Activated T-helper 2 cell treated with anti-CD3 and anti-CD28 coated beads, Interferon-gamma antibody, Interleukin-2, Interleukin-4, amounts not matched to agents 10 μg/mL and 5 μg/mL and 100 μg/mL, durations not matched to agents 14 hours and 24 hours and 36 hours (primary cell): ENCODE results near the gene TIAM1. TPM values are rescaled to one million over a fixed set of nuclear protein-coding genes. Genes with fewer than 3 reads are reported as not detected.

ENCODE experiments used
- DNase-seq: peaks from one replicate; pipeline ENCODE4 v3.0.0; 2021; ENCODE audit warnings: low spot score
- H3K27ac Mint-ChIP-seq: one replicate; pipeline ENCODE4 v1.8.0; 2021; ENCODE audit warnings: mixed read lengths
- H3K27me3 Mint-ChIP-seq: one replicate; pipeline ENCODE4 v1.8.0; 2021; ENCODE audit warnings: low read depth, mixed read lengths
- H3K36me3 Mint-ChIP-seq: one replicate; pipeline ENCODE4 v1.8.0; 2021; ENCODE audit warnings: low read depth, mixed read lengths
- H3K4me1 Mint-ChIP-seq: one replicate; pipeline ENCODE4 v1.8.0; 2021; ENCODE audit warnings: low read depth, mixed read lengths
- H3K4me3 Mint-ChIP-seq: one replicate; pipeline ENCODE4 v1.8.0; 2021; ENCODE audit warnings: low read depth, mild to moderate bottlenecking, moderate library complexity, mixed read lengths
- H3K9me3 Mint-ChIP-seq: one replicate; pipeline ENCODE4 v1.8.0; 2021; ENCODE audit warnings: mixed read lengths
- intact Hi-C: fragments of 100-400 bp; cut with micrococcal nuclease; formaldehyde crosslinking; loops from one replicate; pipeline ENCODE4 v1.15.1; 2023
- total RNA-seq: library from RNA; stranded (reverse); gene quantifications from 2 replicates; pipeline ENCODE4 v1.2.3, GENCODE V29; 2022

The TIAM1 gene
- total RNA-seq, 1 donor from 2014 or later, result 110 TPM

- H3K4me1 Mint-ChIP-seq, result peaks cover 38% of the 10 kb centered on the region
- DNase-seq, result no peak
- no peaks in the 10 kb centered on the region for H3K27me3 Mint-ChIP-seq
- peaks cover 37% of the 10 kb centered on the region for H3K36me3 Mint-ChIP-seq
- no peak overlapping the region for H3K4me3 Mint-ChIP-seq
- no peak overlapping the region for H3K27ac Mint-ChIP-seq
- intact Hi-C loops, result no loop called here
- H3K9me3 Mint-ChIP-seq, result peaks cover 18% of the 10 kb centered on the region
Observed at GRCh38 chr21:31107871-31108270, 236.2 kb downstream of the TIAM1 start.

DNA sequence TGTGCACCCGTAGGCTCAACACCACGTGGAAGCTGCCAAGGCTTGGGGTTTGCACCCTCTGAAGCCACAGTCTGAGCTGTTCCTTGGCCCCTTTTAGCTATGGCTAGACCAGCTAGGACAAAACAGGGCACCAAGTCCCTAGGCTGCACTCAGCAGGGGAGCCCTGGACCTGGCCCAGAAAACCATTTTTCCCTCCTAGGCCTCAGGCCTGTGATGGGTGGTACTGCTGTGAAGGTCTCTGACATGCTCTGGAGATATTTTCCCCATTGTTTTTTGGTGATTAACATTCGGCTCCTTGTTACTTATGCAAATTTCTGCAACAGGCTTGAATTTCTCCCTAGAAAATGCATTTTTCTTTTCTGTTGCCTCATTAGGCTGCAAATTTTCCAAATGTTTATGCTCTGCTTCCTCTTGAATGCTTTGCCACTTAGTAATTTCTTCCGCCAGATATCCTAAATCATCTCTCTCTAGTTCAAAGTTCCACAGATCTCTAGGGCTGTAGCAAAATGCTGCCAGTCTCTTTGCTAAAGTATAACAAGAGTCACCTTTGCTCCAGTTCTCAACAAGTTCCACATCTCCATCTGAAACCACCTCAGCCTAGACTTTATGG is 236.8 kb downstream of the TIAM1 start:
- Mint-ChIP-seq H3K4me3 (no peak overlapping the region), H3K27ac (no peak overlapping the region), H3K9me3 (peaks cover 18% of the 10 kb centered on the region), H3K27me3 (no peaks in the 10 kb centered on the region), H3K36me3 (peaks cover 37% of the 10 kb centered on the region), H3K4me1 (peaks cover 43% of the 10 kb centered on the region)
- DNase-seq, result no peak
- intact Hi-C loops, result no loop called here

GRCh38 chr21:31103571-31104265 is 240.3 kb downstream of the TIAM1 start:
- Mint-ChIP-seq H3K27ac (peak overlapping the region; percentile 60), H3K4me3 (peak overlapping the region; percentile 31), H3K36me3 (peaks cover 37% of the 10 kb centered on the region), H3K4me1 (peaks cover 47% of the 10 kb centered on the region), H3K9me3 (peaks cover 18% of the 10 kb centered on the region), H3K27me3 (peaks cover 2% of the 10 kb centered on the region)
- no peak for DNase-seq
- intact Hi-C loops, result loop anchor here (1.0 kb wide), 2 partner anchors 28 to 81 kb away; no protein-coding TSS in a partner anchor

DNA sequence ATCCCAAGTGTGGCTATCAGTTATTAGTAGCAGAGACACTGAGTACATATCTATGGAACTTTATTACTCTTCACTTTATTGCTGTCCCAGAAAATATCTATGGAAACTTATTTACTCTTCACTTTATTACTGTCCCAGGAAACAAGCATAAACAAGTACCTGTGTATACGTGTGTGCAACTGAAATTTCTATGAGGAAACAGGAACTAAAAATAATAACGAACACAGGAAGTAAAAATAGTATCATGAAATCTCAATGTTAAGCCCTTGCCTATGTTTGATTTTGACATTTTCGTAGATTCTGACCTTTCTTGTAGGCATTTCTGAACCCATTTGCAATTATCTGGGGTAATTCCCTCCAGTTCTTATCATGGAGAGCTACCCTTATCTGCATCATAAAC is 240.9 kb downstream of the TIAM1 start:
- no peak for DNase-seq
- intact Hi-C loops, result loop anchor here (1.0 kb wide), 2 partner anchors 28 to 81 kb away; no protein-coding TSS in a partner anchor
- Mint-ChIP-seq H3K27ac (peak overlapping the region; percentile 60), H3K36me3 (peaks cover 37% of the 10 kb centered on the region), H3K4me3 (no peak overlapping the region), H3K9me3 (peaks cover 18% of the 10 kb centered on the region), H3K27me3 (peaks cover 2% of the 10 kb centered on the region), H3K4me1 (peaks cover 49% of the 10 kb centered on the region)

DNA sequence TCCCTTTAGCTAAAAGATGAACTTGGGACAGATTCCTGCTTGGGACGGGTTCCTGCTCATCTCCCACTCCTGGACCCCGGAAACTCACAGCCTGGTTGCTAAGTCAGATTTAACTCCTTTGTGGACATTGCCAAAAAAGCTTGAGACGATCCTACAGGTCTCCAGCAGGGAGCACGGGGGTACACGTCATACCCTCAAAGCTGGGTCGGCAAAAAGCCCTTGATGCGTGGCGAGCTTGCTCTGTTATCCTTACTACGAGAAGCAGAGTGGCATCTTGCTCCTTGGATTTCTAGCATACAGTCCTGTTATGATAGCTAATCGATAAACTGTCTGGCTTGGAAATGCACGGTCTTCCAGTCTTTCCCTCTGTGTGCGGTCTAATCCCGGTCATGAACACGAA is 244.9 kb downstream of the TIAM1 start:
- intact Hi-C loops, result loop anchor here (5.0 to 10.0 kb wide), 3 partner anchors 253 to 483 kb away; no protein-coding TSS in a partner anchor
- Mint-ChIP-seq H3K36me3 (peaks cover 6% of the 10 kb centered on the region), H3K27ac (no peak overlapping the region), H3K9me3 (peaks cover 7% of the 10 kb centered on the region), H3K4me3 (no peak overlapping the region), H3K4me1 (peaks cover 33% of the 10 kb centered on the region), H3K27me3 (peaks cover 8% of the 10 kb centered on the region)
- no peak for DNase-seq

DNA sequence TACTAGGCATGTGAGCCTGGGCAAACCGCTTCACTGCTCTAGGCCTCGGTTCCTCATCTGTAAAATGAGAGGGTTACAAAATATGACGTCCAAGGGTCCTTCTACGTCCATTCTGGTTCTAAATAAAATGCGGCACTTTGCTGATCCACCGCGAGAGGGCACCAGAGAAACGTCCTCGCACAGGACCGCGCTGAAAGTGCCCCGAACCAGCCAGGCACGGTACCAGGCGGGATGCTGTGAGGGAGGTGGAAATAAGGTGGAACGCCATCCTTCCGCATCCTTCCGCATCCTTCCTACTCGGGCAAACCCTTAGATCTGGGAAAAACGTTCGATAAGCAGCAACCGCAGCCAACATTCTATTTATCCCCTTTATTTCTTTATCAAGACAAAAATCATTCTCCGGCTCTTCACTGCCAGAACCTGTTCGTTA is 245.5 kb downstream of the TIAM1 start:
- Mint-ChIP-seq H3K27ac (no peak overlapping the region), H3K4me3 (no peak overlapping the region)

GRCh38 chr21:31092832-31093625 is 251.0 kb downstream of the TIAM1 start:
- Mint-ChIP-seq H3K36me3 (no peaks in the 10 kb centered on the region), H3K27ac (no peak overlapping the region)

More for the DNA sequence above, 245.5 kb downstream of the TIAM1 start:
- H3K4me1 Mint-ChIP-seq, result peaks cover 27% of the 10 kb centered on the region
- peaks cover 3% of the 10 kb centered on the region for H3K36me3 Mint-ChIP-seq
- peaks cover 7% of the 10 kb centered on the region for H3K9me3 Mint-ChIP-seq
- H3K27me3 Mint-ChIP-seq, result peaks cover 13% of the 10 kb centered on the region
- peak; percentile 60 for DNase-seq
- intact Hi-C loops, result loop anchor here (1.0 to 10.0 kb wide), 5 partner anchors 82 to 506 kb away; no protein-coding TSS in a partner anchor

DNA sequence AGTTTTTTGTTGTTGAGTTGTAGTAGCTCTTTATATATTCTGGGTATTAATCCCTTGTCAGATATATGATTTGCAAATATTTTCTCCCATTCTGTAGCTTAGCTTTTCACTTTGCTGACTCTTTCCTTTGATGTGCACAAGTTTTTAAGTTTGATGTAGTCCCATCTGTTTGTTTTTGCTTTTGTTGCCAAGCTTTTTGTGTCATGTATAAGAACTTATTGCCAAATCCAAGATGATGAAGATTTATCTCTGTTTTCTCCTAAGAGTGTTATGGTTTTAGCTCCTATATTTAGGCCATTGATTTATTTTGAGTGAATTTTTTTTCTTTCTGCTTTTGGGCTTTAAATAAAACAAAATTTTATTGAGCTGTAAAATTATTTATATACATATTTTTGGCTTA is 253.7 kb downstream of the TIAM1 start:
- no peak overlapping the region for H3K4me3 Mint-ChIP-seq

More at GRCh38 chr21:31092832-31093625, 251.0 kb downstream of the TIAM1 start:
- peaks cover 36% of the 10 kb centered on the region for H3K27me3 Mint-ChIP-seq
- no peak overlapping the region for H3K4me3 Mint-ChIP-seq
- intact Hi-C loops, result loop anchor here (10.0 kb wide), 1 partner anchor 462 kb away; no protein-coding TSS in a partner anchor
- peaks cover 7% of the 10 kb centered on the region for H3K9me3 Mint-ChIP-seq
- DNase-seq, result no peak
- no peaks in the 10 kb centered on the region for H3K4me1 Mint-ChIP-seq

DNA sequence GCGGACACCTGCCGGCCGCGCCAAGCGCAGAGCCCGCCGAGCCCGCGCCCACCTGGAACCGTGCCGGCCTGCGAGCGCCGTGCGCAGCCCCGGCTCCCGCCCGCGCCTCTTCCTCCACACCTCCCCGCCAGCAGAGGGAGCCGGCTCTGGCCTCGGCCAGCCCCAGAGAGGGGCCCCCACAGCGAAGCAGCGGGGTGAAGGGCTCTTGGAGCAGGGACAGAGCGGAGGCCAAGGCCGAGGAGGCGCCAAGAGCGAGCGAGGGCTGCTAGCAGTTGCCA is 255.6 kb downstream of the TIAM1 start:
- Mint-ChIP-seq H3K36me3 (no peaks in the 10 kb centered on the region), H3K9me3 (no peaks in the 10 kb centered on the region), H3K27me3 (peaks cover 40% of the 10 kb centered on the region), H3K4me3 (no peak overlapping the region), H3K27ac (no peak overlapping the region), H3K4me1 (peaks cover 12% of the 10 kb centered on the region)
- intact Hi-C loops, result no loop called here
- DNase-seq, result no peak

More for the DNA sequence above, 253.7 kb downstream of the TIAM1 start:
- DNase-seq, result no peak
- Mint-ChIP-seq H3K27ac (no peak overlapping the region), H3K27me3 (peaks cover 43% of the 10 kb centered on the region), H3K36me3 (no peaks in the 10 kb centered on the region), H3K4me1 (peaks cover 12% of the 10 kb centered on the region), H3K9me3 (peaks cover 7% of the 10 kb centered on the region)
- intact Hi-C loops, result loop anchor here (10.0 kb wide), 1 partner anchor 464 kb away; no protein-coding TSS in a partner anchor

DNA sequence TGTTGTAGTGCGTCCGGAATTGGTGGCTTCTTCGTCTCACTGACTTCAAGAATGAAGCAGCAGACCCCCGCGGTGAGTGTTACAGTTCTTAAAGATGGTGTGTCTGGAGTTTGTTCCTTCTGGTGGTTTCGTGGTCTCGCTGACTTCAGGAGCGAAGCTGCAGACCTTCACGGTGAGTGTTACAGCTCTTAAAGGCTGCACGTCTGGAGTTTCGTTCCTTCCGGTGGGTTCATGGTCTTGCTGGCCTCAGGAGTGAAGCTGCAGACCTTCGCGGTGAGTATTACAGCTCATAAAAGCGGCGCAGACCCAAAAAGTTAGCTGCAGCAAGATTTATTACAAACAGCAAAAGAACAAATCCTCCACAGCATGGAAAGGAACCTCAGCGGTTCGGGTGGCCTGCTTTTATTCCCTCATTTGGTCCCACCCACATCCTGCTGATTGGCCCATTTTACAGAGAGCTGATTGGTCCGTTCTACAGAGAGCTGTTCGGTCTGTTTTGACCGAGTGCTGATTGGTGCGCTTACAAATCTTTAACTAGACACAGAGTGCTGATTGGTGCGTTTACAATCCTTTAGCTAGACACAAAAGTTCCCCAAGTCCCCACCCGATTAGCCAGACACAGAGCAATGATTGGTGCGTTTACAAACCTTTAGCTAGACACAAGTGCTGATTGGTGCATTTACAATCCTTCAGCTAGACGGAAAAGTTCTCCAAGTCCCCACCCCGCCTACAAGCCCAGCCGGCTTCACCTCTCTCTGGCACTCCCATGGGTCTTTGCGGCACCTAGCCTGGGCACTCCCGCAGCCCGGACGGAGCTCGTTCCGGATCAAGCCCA is 256.2 kb downstream of the TIAM1 start:
- Mint-ChIP-seq H3K9me3 (no peaks in the 10 kb centered on the region), H3K4me3 (peak overlapping the region; percentile 45), H3K4me1 (peaks cover 12% of the 10 kb centered on the region), H3K27me3 (peaks cover 35% of the 10 kb centered on the region), H3K27ac (no peak overlapping the region), H3K36me3 (no peaks in the 10 kb centered on the region)
- DNase-seq, result no peak
- intact Hi-C loops, result loop anchor here (2.0 kb wide), 1 partner anchor 747 kb away; no protein-coding TSS in a partner anchor

DNA sequence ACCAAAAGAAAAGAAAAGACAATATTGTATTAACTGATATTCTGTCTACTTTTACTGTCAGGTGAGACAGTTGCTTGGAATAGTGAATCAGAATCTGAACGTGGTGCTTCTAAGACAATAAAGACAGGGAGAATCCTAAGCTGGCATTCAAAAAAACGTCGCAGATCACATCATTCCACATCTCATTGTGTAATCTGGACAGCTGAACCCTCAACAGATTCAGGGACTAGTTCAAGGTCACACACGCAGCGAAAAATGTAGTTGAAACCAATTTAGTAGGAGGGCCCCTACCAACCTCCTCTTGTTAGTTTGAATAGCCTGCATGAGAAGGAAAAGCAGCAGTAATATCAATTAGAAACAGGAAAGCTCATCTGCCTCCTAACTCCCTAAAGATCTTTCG is 259.4 kb downstream of the TIAM1 start:
- Mint-ChIP-seq H3K27me3 (peaks cover 47% of the 10 kb centered on the region), H3K4me1 (peaks cover 12% of the 10 kb centered on the region), H3K9me3 (no peaks in the 10 kb centered on the region), H3K27ac (no peak overlapping the region), H3K4me3 (no peak overlapping the region), H3K36me3 (no peaks in the 10 kb centered on the region)
- intact Hi-C loops, result no loop called here
- DNase-seq, result no peak

- intact Hi-C loops, result loop anchor here (5.0 kb wide), 2 partner anchors 241 to 361 kb away; partner anchors contain the start of gene KRTAP21-3
- no peaks in the 10 kb centered on the region for H3K9me3 Mint-ChIP-seq
- no peak overlapping the region for H3K27ac Mint-ChIP-seq
- no peak overlapping the region for H3K4me3 Mint-ChIP-seq
- H3K4me1 Mint-ChIP-seq, result peaks cover 17% of the 10 kb centered on the region
- DNase-seq, result no peak
- no peaks in the 10 kb centered on the region for H3K36me3 Mint-ChIP-seq
- H3K27me3 Mint-ChIP-seq, result peaks cover 61% of the 10 kb centered on the region
Observed at GRCh38 chr21:31078796-31079195, 265.3 kb downstream of the TIAM1 start.
